A673 (cell line): Measurements from ENCODE around the gene PPP1R14B. TPM values are rescaled to one million over a fixed set of nuclear protein-coding genes. Genes with fewer than 3 reads are reported as not detected.

ENCODE experiments used
- BruUV-seq: library from RNA; stranded (reverse); fragments of 400-500 nt; replicated peaks from 2 replicates; lab custom pipeline; 2021; lab: Mats Ljungman, UMichigan
- CTCF ChIA-PET: fragments of 300-600 bp; sonication (Branson Sonifier 250); formaldehyde crosslinking; loops from one replicate; lab custom pipeline; 2022; ENCODE audit warnings: antibody characterized with exemption; lab: Charles Lee
- POLR2A ChIA-PET: fragments of 300-600 bp; sonication (Branson Sonifier 250); formaldehyde crosslinking; loops from one replicate; lab custom pipeline; 2022; ENCODE audit warnings: antibody characterized with exemption; ENCODE audit not compliant: low non-redundant PET; lab: Charles Lee
- DNase-seq: peaks from one replicate; pipeline ENCODE4 v3.0.0-alpha.2; 2015; ENCODE audit warnings: low spot score
- H3K27ac ChIP-seq: fragments of 200-600 bp; sonication (generic); 2 replicates; pipeline ENCODE4 v1.5.1; 2016; ENCODE audit warnings: mixed run types, low read depth, mild to moderate bottlenecking, mixed read lengths, antibody characterized with exemption, low read length; ENCODE audit not compliant: poor library complexity, severe bottlenecking
- H3K27me3 ChIP-seq: fragments of 200-600 bp; sonication (generic); replicated peaks from 2 replicates; pipeline ENCODE4 v1.6.1; 2017; ENCODE audit warnings: mixed run types, low read depth, mild to moderate bottlenecking, mixed read lengths, antibody characterized with exemption, low read length; ENCODE audit not compliant: insufficient read depth, poor library complexity
- H3K36me3 ChIP-seq: fragments of 200-600 bp; sonication (generic); 2 replicates; pipeline ENCODE4 v1.6.1; 2016; ENCODE audit warnings: mixed run types, mild to moderate bottlenecking, mixed read lengths, antibody characterized with exemption, low read length; ENCODE audit not compliant: insufficient read depth, poor library complexity, severe bottlenecking
- H3K4me1 ChIP-seq: fragments of 200-600 bp; sonication (generic); 2 replicates; pipeline ENCODE4 v1.6.1; 2017; ENCODE audit warnings: mixed run types, mild to moderate bottlenecking, mixed read lengths, antibody characterized with exemption, low read length; ENCODE audit not compliant: insufficient read depth, poor library complexity, severe bottlenecking
- H3K4me3 ChIP-seq: fragments of 200-600 bp; sonication (generic); 2 replicates; pipeline ENCODE4 v1.5.1; 2016; ENCODE audit warnings: low read depth, mixed run types, mild to moderate bottlenecking, mixed read lengths, low read length; ENCODE audit not compliant: poor library complexity, severe bottlenecking
- H3K9me3 ChIP-seq: fragments of 200-600 bp; sonication (generic); 2 replicates; pipeline ENCODE4 v1.6.1; 2016; ENCODE audit warnings: mixed run types, low read depth, mild to moderate bottlenecking, mixed read lengths, antibody characterized with exemption, low read length; ENCODE audit not compliant: poor library complexity, severe bottlenecking
- EZH2 ChIP-seq: fragments of 200-600 bp; sonication (generic); IDR thresholded peaks from 2 replicates; pipeline ENCODE4 v1.6.1; 2017; ENCODE audit warnings: borderline replicate concordance, low read depth, mild to moderate bottlenecking, mixed read lengths, antibody characterized with exemption, low read length; ENCODE audit not compliant: poor library complexity, severe bottlenecking
- intact Hi-C: fragments of 100-400 bp; cut with micrococcal nuclease; formaldehyde crosslinking; loops from one replicate; pipeline ENCODE4 v1.10.0; 2022; ENCODE audit not compliant: unreplicated experiment
- total RNA-seq: library from RNA; stranded (reverse); gene quantifications from 2 replicates; pipeline ENCODE4 v1.2.3, GENCODE V29; 2021
- TF ChIP-seq, protein P1 (sequence below): fragments of 300-800, 200-600 bp; sonication (generic); conservative IDR thresholded peaks from 2 replicates; pipeline ENCODE4 v1.5.1; 2017; ENCODE audit warnings: low read depth, mild to moderate bottlenecking, antibody characterized with exemption, low read length, moderate library complexity, mixed read lengths

Gene PPP1R14B
- total RNA-seq, 1 experiment from 2014 or later: 378 TPM

DNA sequence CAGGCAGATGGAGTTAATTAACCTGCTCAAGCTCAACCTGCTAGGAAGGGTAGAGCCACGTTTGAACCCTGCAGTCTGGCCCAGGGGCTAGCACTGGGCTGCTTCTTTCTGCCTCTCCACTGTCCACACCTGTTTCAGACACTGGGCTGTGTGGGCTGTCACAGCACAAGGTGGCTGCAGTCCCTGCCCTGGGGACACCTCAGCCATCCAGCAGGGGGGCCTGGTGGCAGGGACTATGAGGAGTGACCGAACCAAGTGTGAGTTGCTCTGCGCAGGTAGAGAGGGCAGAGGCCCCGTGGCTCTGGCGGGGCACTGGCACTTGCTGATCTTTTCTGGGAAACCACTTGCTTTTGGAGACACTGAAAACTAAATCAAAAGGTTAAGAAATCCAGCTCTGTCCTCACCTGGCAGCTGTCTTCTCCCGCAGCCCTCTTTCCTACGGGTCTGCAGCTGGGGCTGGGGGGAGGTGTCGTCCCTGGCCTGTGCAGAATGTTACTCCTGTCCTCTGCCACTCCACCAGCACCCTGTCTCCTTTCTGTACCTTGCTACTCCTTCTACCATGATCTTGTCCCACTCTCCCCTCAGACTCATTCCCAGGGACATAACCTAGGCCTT, 31.9 kb upstream of the PPP1R14B start:
- BruUV-seq: no TSS peak
- H3K27ac ChIP-seq: no peak overlapping the region
- no peaks in the 10 kb centered on the region for H3K27me3 ChIP-seq
- no peaks in the 10 kb centered on the region for H3K4me1 ChIP-seq
- peaks cover 16% of the 10 kb centered on the region for H3K36me3 ChIP-seq
- TF ChIP-seq, protein P1, sequence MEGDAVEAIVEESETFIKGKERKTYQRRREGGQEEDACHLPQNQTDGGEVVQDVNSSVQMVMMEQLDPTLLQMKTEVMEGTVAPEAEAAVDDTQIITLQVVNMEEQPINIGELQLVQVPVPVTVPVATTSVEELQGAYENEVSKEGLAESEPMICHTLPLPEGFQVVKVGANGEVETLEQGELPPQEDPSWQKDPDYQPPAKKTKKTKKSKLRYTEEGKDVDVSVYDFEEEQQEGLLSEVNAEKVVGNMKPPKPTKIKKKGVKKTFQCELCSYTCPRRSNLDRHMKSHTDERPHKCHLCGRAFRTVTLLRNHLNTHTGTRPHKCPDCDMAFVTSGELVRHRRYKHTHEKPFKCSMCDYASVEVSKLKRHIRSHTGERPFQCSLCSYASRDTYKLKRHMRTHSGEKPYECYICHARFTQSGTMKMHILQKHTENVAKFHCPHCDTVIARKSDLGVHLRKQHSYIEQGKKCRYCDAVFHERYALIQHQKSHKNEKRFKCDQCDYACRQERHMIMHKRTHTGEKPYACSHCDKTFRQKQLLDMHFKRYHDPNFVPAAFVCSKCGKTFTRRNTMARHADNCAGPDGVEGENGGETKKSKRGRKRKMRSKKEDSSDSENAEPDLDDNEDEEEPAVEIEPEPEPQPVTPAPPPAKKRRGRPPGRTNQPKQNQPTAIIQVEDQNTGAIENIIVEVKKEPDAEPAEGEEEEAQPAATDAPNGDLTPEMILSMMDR: no peak
- no peak for TF ChIP-seq EZH2
- H3K4me3 ChIP-seq: no peak overlapping the region
- POLR2A ChIA-PET: no interaction called here
- no peaks in the 10 kb centered on the region for H3K9me3 ChIP-seq
- intact Hi-C loops: no loop called here
- CTCF ChIA-PET: interaction anchor here (0.7 kb wide), 2 partner anchors 77 to 1501 kb away, joined by 3 to 12 read pairs; no protein-coding TSS in a partner anchor
- no peak for DNase-seq

DNA sequence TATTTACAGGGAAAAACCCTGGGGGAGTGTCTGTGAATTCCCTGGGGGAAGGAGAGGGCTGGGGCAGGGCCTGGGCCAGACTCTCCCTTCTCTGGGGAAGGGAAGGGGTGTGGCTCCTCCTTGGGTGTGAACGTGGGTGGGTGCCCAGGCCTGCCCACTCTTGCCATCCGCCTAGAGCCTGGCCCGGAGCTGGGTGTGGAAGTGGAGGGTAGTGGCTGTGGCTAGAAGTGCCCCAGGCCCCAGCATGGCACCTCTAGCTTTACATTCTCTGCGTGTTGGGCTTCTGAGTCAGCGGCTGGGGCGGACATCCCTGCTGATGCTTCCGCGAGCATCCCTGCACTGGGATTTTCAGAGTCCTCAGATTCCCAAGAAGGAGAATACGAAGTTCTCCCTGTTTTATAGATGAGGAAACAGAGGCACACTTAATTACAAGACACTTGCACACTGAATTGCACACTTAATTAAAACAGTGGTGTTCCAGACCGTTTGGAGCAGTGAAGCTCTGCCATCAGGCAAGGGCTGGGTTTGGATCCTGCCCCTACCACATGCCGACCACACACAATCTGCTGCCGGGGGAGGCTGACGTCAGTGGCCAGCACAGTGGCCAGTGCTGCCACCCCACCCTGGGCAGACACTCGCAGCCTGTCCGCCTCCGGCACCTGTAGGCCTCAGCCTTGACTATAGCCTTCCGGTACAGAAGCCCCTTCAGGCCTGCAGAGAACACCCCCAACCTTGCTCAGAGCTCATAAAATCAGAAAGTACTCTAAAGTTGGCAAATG, 30.1 kb upstream of the PPP1R14B start:
- peaks cover 3% of the 10 kb centered on the region for H3K4me1 ChIP-seq
- ChIA-PET POLR2A (no interaction called here), CTCF (no interaction called here)
- intact Hi-C loops: no loop called here
- H3K9me3 ChIP-seq: no peaks in the 10 kb centered on the region
- DNase-seq: no peak
- no peak overlapping the region for H3K27ac ChIP-seq
- no peaks in the 10 kb centered on the region for H3K27me3 ChIP-seq
- BruUV-seq: no TSS peak
- TF ChIP-seq, protein P1: no peak
- no peak for TF ChIP-seq EZH2
- H3K4me3 ChIP-seq: no peak overlapping the region
- peaks cover 10% of the 10 kb centered on the region for H3K36me3 ChIP-seq

DNA sequence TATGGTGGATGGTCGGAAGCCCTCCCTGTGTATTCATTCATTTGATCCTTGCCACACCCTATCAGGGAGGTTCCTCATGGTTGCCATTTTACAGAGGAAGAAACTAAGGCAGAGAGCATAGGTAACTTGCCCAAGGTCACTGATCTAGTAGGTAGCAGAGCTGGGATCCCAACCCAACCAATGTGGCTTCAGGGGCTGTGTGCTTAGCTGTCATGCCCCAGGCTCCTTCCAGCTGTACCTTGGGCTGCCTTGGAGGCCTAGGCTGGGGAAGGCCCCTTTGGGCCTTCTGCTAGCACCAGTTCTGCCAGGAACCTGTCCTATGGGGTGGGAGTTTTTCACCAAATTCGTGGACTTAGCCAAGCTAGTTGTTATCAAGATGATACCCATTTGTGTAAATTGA, 29.1 kb upstream of the PPP1R14B start:
- ChIA-PET CTCF (no interaction called here), POLR2A (no interaction called here)
- peaks cover 10% of the 10 kb centered on the region for H3K36me3 ChIP-seq
- H3K27me3 ChIP-seq: no peaks in the 10 kb centered on the region
- peaks cover 6% of the 10 kb centered on the region for H3K4me1 ChIP-seq
- H3K9me3 ChIP-seq: no peaks in the 10 kb centered on the region
- no peak for DNase-seq
- H3K27ac ChIP-seq: no peak overlapping the region
- no peak for TF ChIP-seq EZH2
- TF ChIP-seq, protein P1: no peak
- no peak overlapping the region for H3K4me3 ChIP-seq
- no TSS peak for BruUV-seq
- intact Hi-C loops: no loop called here
